GM21786 (cell line): Measurements from ENCODE around the gene TCEAL3.
"Not testable (repeated sequence)": the region's sequence is repeated elsewhere in the genome, so short reads cannot be mapped to it uniquely, and the experiment has no call there.

Experiments
- ATAC-seq: cut with Tn5 transposase; IDR thresholded peaks from one replicate; pipeline ENCODE4 v1.9.1; 2021; ENCODE audit not compliant: unreplicated experiment

TCEAL3 gene

GRCh38 chrX:103607364-103608305, at the start of gene TCEAL3:
Gene TCEAL3, plus strand, starts transcription at chrX:103607963. Its CDS starts 1,102 bp downstream, at chrX:103609065.
- peak; percentile 69 for ATAC-seq

GRCh38 chrX:103560256-103560655, 47.5 kb upstream of the TCEAL3 start:
- no peak for ATAC-seq

GRCh38 chrX:103562801-103563200, 45.0 kb upstream of the TCEAL3 start:
- no peak for ATAC-seq

- ATAC-seq = peak; percentile 48
Observed at GRCh38 chrX:103565197-103565596, 42.6 kb upstream of the TCEAL3 start.

GRCh38 chrX:103565752-103566151, 42.0 kb upstream of the TCEAL3 start:
- peak; percentile 43 for ATAC-seq

- ATAC-seq = no peak
Observed at GRCh38 chrX:103571121-103571520, 36.6 kb upstream of the TCEAL3 start.

GRCh38 chrX:103571726-103572125, 36.0 kb upstream of the TCEAL3 start:
- no peak for ATAC-seq

- ATAC-seq = no peak
Observed at GRCh38 chrX:103573202-103573601, 34.6 kb upstream of the TCEAL3 start.

- no peak for ATAC-seq
Observed at GRCh38 chrX:103584596-103584995, 23.2 kb upstream of the TCEAL3 start.

GRCh38 chrX:103585411-103586313, 22.1 kb upstream of the TCEAL3 start, which contains the start of gene TCEAL4:
Gene TCEAL4, plus strand, starts transcription at chrX:103585515. Its CDS starts 1,161 bp downstream, at chrX:103586676.
- peak; percentile 87 for ATAC-seq

- ATAC-seq = peak; percentile 8
Observed at GRCh38 chrX:103586314-103586646, 21.5 kb upstream of the TCEAL3 start.

GRCh38 chrX:103586659-103587058, 21.1 kb upstream of the TCEAL3 start:
- ATAC-seq = no peak

GRCh38 chrX:103592295-103592694, 15.5 kb upstream of the TCEAL3 start:
- not testable (repeated sequence) for ATAC-seq

- ATAC-seq = not testable (repeated sequence)
Observed at GRCh38 chrX:103595202-103595601, 12.6 kb upstream of the TCEAL3 start.

- ATAC-seq = peak; percentile 11
Observed at GRCh38 chrX:103608306-103608963, 672 bp downstream of the TCEAL3 start.

- ATAC-seq = no peak
Observed at GRCh38 chrX:103610282-103610681, 2.5 kb downstream of the TCEAL3 start.

- no peak for ATAC-seq
Observed at GRCh38 chrX:103613362-103613890, 5.7 kb downstream of the TCEAL3 start.

GRCh38 chrX:103614999-103615398, 7.2 kb downstream of the TCEAL3 start:
- ATAC-seq = no peak

- no peak for ATAC-seq
Observed at GRCh38 chrX:103615781-103616371, 8.1 kb downstream of the TCEAL3 start.

- ATAC-seq = no peak
Observed at GRCh38 chrX:103616676-103617186, 9.0 kb downstream of the TCEAL3 start.
